Lower leg skin (tissue), 3 donors: ENCODE data around the gene ALPP.

Experiments used
- CTCF ChIP-seq, 3 donors: fragments of 450-650 bp; IDR thresholded peaks; one replicate each; pipeline ENCODE4 v1.5.1; 2016; ENCODE audit warnings: antibody characterized with exemption in 3 of 3, mild to moderate bottlenecking in 3 of 3, moderate library complexity in 2 of 3
- POLR2A ChIP-seq, 2 donors: fragments of 450-650 bp; IDR thresholded peaks; one replicate each; pipeline ENCODE4 v1.6.1; 2016 to 2017; ENCODE audit warnings: antibody characterized with exemption in 2 of 2, mild to moderate bottlenecking in 1 of 2, moderate library complexity in 1 of 2

DNA sequence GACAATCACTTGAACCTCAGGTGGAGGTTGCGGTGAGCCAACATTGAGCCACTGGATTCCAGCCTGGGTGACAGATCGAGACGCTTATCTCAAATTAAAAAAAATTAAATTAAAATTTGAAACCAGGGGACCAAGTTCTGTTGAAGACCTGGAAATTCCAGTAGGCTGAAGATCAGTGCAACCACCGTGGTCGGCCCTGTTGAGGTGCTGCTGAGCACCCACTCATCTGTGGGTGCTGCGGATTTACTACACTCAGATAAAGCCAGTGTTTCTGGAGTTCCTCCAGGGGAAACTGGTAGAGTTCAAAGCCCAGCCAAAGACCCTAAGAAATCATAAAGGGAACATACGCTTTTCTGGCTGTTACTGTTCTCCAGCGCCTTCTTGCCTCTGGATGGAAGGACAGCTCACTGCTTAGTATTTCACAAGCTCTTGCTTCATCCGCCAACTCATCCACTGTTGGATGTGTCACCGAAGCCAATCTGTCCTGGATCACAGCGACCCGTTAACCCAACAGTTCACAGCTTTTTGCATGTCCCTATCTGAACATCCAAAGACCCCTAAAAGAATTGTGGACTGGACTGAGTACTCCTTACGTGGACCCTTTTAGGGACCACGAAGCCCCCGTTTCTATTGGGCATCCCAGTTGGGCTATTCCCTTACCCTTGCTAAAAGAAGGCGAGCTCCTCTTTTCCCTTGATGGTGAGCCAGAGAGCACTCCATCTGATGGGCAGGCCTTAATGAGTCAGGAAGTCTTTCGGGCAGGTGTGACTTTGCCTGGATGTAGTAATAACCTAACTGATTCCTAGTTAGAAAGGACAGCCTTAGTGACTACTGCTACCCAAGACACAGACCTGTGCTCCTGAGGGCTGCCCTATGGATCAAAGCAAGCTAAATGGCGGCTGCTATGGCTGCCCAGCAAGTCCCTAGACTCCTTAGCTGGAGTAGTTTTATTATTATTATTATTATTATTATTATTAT lies 6.0 kb upstream of the ALPP start:
- no peak for TF ChIP-seq CTCF (IDR thresholded peaks at IDR 0.05)
- no peak for TF ChIP-seq POLR2A (IDR thresholded peaks at IDR 0.05)
